Inferior parietal cortex (tissue), 1 donor: Measurements from ENCODE around the gene EXOC8.
"Not testable (repeated sequence)": the region's sequence is repeated elsewhere in the genome, so short reads cannot be mapped to it uniquely, and the experiment has no call there.

ENCODE experiments used
- DNase-seq: peaks from one replicate; pipeline ENCODE4 v3.0.0-alpha.2; 2016; ENCODE audit errors: extremely low spot score

The EXOC8 gene

DNA sequence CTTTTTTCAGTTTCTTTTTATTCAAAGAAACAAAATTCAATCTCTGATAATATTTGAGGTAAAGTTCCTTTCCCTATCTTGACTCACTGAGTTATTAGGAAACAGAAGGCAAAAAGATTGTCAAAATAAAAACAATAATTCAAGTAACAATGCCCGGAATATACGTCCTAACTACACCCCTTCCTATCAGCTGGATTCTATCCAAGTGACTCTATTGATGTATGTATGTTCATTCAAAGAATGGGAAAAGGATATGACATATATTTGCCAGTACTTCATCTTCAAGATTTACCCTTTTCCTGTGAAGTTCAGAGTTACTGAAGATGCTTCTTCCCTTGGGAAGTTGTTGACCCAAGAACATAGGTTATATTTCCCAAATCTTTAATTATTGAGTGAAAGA is 14.2 kb upstream of the EXOC8 start:
- no peak for DNase-seq

DNA sequence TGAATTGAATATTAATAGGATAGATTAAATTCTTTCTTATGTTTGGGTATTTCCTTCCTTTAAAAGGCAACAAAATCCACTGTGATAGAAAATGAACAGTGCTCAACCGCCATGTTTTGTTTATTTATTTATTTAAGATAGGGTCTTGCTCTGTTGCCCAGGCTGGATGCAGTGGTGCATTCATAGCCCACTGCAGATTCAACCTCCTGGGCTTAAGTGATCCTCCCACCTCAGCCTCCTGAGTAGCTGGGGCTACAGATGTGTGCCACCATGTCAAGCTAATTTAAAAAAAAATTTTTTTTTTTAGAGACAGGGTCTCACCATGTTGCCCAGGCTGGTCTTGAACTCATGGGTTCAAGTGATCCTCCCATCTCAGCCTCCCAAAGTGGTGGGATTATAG is 11.2 kb upstream of the EXOC8 start:
- not testable (repeated sequence) for DNase-seq

DNA sequence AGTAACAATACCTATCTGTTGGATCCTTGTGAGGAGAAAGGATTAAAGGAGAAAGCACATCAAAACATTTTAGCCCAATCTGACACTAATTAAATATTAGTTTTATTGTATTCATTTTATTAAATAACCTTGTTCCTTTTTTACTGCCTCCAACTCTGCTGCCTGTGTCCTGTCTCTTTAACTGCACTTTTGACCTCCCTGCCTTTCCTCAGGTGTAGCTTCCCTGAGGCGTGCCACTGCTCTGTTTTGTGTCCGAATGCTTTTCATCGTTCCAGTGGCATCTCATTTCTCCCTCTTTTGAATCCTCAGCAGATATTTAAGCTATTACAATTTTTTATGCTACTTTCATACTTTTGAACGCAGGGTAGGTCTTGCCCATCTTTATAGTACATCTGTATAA is 10.8 kb upstream of the EXOC8 start:
- no peak for DNase-seq

DNA sequence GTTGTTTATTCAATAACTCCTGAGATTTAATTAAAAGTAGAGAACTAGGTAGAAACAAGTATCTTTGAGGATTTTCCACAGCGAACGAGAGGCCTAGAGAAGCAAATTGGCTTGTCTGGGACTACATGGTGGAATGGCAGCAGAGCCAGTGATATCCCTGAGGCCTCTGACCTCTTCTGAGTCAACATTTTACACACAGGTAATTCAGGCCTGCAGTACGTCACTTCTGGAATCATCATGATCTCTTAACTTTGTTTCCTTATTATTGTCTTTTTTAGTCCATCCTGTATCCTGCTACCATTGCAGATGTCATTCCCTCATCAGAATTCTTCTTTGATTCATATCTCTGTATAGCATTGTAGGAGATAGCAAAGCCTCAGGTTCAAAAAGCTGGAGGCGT is 10.3 kb upstream of the EXOC8 start:
- DNase-seq: no peak

DNA sequence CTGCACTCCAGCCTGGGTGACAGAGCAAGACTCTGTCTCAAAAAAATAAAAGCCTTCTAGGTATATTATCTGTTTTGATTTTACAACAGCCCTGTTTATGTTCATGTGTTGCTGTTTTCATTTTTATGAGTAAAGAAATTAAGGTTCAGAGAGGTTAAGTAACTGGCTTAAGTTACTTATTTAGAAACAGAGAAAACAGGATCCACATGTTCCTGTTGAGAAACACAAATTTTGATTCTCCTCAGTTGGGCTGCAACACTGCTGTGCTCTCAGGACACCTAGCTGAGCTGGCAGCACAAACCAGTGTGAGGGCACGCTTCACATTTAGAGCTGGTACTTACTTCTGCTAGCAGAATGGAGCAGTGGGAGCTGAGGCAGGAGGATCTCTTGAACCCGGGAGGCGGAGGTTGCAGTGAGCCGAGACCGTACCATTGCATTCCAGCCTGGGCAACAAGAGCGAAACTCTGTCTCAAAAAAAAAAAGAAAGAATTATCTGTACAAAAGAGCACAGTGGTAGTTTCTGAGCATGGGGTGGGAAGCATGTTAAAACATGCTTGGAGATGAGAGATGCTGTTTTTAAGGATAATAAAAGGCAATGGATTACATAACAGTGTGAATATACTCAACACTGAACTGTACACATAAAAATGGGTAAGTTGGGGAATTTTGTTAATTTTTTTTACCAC is 2.8 kb upstream of the EXOC8 start:
- DNase-seq: no peak

DNA sequence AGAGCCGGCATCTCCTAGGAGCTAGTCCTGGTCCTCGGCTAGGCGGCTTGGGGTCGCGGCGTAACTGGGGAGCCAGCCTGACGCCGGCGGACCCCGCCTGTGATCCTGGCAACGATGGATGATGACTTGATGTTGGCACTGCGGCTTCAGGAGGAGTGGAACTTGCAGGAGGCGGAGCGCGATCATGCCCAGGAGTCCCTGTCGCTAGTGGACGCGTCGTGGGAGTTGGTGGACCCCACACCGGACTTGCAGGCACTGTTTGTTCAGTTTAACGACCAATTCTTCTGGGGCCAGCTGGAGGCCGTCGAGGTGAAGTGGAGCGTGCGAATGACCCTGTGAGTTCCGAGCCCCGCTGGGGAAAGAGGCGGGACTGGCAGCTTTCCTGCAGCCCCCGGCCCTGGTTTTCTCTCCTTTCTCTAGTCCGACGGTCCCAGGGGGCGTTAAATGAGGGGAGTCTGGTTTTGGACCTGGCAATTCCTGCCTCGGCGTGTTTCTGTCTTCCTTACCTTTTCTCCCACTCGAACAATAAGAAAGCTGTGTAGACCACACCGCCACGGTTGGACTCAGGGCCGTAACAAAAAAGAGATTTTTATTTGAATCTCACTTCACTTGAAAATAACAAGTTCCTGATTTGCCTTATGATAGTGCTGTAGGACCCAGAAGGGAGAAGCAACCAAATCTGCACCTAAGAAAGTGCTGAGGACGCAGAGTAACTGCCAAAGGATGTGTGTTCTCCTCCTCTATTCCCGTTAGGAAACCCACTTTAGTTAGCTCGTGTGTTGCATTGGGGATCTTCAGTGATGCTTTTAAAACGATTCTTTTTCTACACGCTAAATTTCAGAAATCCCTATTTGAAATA is 847 bp upstream of the EXOC8 start, which contains the start of gene SPRTN:
Gene SPRTN, plus strand, starts transcription at position 24 of the 859 bp plus-strand sequence. Its CDS starts 91 bp downstream, at position 115.
- DNase-seq: no peak

DNA sequence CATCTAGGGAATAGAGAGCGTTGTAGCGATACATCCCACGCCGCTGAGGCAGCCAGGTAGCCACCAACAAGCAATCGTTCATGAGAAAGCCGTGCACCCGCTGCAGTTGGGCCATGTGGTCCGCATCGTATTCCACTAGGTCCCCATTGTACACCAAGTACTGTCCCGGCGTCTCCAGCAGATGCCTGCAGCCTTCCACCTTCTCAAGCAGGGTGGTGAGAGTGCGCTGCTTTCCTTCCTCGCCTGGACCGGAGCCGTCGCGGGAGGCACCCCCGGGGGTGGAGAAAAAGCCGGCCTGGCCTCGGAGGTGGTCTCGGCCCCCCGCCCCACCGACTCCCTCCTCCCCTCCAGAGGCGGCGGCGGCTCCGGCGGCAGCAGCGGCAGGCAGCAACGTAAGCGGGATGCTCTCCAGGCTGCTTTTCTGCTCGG is 595 bp downstream of the EXOC8 start:
- DNase-seq: no peak

DNA sequence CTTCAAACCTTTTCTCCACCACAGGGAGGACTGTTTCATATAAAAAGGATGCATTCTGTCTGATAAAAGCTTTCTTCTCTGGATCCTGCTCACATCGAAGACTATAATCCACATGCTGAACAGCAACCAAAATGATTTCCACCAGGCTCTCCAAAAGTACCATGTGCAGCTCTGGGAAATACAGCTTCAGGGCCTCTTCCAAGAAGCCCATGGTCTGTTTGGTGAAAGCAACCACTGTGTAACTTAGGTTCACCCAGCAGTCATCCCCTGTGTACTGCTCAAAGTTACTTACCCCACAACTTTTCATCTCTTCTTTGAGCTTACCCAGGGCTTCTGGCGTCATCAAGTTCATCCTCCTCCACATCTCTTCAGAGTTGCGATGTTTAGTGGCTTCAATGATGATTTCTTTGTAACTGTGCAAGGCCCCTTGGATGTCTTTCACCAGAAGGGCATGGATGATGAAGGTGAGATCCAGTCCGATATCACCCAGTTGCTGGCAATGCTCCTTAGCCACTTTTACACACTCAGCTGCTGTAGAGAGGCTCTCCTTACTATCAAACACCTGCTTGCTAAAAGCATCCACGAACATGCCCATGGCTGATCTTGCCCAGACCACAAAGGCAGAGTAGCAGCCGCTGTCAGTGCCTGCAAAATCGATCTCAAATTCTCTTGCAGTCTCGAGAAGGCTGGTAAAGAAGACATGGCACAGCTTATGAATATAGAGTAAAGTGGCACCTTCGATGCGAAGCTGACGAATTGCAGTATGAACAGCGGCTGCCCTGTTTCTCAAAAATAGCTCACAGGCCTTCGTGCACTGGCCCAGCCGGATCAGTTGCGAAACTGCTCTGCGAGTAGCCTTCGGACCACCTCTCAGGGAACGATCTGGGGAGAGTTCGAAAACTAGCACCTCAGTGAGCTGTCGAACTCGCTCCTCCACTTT is 1.7 kb downstream of the EXOC8 start:
- DNase-seq: no peak

DNA sequence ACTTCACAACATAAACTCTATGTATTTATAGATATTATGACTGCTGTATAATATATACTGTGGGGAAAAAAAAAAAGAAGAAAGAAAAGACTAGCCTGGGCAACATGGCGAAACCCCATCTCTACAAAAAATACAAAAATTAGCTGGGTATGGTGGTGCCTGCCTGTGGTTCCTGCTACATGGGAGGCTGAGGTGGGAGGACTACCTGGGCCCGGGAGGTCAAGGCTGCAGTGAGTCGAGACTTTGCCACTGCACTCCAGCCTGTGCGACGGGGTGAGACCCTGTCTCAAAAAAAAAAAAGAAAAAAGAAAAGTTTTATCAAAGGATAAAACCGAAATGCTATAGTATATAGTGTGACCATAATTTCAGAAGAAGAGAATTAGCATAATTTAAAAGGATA is 2.7 kb downstream of the EXOC8 start:
- no peak for DNase-seq

DNA sequence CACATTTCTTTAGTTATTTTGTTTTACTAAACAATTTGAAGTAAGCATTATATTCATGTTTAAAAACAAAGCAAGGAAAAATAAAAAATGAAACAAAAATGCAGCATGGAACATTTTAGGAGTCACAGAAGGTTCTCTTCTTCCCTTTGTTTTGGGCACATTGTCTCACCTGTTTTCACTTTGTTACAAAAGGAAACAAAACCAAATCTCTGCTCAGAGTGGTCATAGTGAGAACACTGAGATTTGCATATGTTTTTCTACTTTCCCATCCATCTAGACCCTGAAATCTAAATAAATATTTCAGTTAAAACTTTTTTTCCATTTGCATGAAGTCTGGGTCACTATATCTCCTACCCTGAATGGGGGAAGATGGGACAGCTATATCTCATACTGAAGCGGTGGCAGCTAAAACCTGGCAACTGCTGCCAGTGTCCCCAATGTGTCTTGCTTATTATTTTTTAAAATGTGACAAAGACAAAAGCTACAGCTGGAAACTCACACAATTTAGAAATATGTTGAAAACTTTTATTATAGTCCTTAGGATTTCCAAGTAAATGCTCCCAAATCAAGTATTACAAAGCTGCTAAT is 3.5 kb downstream of the EXOC8 start:
- DNase-seq: no peak

DNA sequence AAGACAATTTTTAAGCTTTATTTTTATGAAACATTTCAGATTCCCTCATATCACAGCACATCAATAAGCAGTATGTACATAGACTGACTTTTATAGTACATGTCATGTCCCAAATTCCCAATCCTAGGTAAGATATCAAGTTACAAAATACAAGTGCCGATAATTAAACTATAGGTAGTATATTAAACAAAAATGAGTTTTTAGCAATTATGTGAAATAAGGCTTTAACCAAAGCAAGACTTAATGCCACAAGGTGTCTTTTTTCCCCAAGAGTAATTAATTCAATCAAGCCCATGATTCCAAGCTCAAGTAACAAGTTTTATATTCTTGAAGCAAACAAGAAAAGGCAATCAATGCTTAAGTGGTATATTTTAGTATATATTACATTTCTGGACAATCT is 4.9 kb downstream of the EXOC8 start:
- DNase-seq: no peak

DNA sequence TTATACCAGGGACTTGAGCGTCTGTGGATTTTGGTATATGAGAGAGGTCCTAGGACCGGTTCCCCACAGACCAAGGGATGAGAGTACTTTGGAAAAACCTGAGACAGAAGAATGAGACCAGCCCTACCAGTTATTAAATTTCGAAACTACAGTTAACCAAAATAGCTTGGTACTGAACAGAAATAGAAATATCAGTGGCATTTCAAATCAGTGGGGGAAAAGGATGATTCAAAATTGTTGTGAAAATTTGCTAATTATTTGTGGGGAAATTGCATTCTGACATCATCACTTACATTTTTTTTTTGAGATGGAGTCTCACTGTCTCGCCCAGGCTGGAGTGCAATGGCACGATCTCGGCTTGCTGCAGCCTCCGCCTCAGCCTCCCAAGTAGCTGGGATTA is 8.2 kb downstream of the EXOC8 start:
- no peak for DNase-seq

DNA sequence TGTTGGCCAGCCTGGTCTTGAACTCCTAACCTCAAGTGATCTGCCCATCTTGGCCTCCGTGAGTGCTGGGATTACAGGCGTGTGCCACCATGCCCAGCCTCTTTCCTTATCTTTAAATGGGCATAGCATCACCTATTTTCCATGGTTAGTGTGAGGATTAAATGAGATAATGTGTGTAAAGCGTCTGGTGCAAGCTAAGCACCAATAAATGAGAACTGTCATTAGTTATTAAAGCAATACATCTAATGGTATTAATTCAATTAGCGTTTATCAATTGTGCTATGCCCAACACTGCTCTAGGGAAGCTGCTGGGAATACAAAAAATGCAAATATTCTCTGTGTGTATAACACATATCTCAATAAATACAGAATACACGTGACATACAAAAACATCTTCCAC is 10.0 kb downstream of the EXOC8 start:
- no peak for DNase-seq

DNA sequence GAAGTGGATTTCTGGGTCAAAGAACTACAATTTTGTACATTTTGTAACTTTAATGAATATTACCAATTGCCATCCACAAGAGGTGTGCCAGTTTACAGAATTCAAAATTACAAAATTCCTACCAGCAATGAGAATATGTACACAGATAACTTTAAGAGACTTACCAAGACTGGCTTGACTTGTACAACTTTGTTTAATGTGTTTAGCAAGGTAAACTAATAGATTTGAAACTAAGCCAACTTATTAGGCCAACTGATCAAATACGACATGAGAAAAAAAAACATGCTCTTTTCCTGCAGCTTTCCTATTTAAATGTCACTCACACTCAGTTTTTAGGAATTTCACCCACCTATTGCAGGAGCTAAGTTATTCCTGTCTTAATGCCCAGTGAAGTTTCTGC is 11.4 kb downstream of the EXOC8 start:
- no peak for DNase-seq

DNA sequence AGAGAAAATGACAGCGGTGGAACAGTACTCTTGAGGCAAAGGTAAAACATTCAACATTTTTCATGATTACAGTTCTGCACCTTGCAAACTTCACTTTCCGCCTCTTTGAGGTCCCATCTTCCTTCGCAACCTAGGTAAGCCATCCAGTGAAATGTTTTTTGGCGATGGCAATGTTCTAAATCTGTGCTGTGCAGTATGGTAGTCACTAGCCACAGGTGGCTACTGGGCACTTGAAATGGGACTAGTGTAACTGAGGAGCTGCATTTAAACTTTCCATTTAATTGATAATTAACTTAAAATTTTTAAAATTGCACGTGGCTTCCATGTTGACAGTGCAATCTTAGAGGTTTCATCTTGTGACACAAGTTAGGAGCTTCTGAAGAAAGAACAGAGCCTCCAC is 13.0 kb downstream of the EXOC8 start:
- DNase-seq: no peak

DNA sequence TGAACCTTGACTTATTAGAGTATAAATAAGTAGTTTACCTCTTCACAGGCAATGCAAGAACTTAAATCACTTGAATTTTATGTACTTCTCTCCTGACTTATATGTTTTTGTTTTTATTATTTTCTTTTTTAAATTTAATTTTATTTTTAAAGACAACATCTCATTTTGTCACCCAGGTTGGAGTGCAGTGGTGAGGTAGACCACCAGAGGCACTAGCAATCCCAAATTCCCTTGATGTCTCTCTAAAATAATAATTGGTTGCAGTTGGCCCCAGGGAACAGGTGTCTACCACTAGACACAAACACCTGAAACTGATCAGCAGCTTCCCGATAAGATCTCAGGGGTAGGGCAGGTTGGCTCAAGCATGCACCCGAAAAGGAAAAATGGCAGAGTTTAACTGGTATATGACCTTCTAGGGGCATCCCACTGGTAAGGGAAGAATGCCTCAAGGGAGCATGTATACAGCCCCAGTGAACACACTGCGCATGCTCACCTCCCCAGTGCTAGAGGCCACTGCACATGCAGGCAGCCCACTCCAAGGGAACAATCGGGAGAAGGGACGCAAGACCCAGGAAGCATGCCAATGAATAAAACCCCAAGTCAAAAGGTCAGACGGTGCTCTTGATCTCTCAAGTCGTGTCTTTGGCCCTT is 14.6 kb downstream of the EXOC8 start:
- no peak for DNase-seq

DNA sequence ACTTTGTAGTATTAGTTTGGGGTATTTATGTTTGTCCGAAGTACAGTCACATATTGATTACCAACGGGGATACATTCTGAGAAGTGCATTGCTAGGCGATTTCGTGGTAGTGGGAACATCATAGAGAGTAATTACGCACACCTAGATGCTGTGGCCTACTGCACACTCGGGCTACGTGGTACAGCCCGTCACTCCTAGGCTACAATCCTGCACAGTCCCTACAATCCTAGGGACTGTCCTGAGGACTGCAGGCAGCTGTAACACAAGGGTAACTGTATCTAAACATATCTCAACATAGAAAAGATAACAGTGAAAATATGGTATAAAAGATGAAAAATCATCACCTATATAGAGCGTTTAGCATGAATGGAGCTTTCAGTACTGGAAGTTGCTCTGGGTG is 18.6 kb downstream of the EXOC8 start:
- no peak for DNase-seq

DNA sequence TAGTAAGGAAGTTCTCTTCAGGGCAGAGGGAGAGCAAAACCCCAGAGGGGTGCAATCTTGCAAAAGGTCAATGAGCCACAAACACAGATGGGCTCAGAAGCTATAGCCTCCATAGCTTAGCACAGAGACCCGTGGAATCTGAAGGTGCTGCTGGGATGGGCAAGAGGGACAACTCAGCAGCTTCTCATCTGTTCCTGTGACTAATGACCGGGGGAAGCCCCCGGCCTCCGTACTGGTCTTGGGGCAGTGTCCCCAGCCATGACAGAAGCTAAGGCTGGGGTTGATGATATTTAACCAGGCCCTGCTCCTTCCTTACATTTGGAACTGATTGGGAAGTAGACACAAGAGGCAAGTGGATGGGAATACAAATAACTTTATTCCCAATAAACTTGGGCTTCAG is 19.1 kb downstream of the EXOC8 start:
- no peak for DNase-seq

DNA sequence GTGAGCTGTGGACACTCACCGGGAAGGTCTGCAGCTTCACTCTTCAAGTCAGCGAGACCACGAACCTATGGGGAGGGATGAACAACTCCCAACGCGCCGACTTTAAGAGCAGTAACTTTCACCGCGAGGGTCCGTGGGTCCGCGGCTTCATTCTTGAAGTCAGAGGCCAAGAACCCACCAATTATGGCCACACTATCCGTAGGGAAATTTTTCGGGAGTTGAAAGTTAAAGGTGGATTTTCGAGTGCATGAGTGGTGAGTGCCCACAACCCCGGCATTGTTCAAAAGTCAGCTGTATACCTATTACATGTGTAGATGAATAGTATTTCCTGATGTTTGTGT is 19.7 kb downstream of the EXOC8 start:
- DNase-seq: no peak

DNA sequence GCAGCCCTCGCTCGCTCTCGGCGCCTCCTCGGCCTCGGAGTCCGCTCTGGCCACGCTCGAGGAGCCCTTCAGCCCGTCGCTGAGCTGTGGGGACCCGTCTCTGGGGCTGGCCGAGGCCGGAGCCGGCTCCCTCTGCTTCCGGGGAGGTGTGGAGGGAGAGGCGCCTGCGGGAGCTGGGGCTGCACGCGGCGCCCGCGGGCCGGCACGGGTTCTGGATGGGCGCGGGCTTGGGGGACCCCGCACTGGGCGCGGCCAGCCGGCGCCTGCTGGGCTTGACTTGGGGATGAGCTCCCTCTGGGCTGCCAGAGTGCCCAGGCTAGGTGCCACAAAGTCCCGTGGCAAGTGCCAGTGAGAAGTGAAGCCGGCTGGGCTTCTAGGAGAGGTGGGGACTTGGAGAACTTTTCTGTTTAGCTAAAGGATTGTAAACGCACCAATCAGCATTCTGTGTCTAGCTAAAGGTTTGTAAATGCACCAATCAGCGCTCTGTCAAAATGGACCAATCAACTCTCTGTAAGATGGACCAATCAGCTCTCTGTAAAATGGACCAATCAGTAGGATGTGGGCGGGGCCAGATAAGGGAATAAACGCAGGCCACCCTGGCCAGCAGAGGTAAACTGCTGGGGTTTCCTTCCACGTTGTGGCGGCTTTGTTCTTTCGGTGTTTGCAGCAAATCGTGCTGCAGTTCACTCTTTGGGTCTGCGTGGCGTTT is 20.2 kb downstream of the EXOC8 start:
- no peak for DNase-seq

DNA sequence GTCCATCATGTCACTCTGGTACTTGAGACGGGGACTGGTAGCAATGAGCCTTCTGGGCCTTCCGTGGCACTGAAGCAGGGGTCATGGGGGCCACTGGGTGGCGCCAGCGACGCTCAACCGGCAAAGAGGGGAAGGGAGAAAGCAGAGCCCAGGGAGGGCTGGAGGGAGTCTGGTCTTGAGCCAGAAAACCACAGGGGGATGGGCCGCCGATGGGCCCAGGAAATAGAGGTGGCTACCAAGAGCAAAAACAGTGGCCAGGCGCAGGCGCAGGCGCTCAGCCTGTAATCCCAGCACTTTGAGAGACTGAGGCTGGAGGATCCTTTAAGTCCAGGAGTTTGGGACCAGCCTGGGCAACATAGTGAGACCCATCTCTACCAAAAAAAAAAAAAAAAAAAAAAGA is 21.8 kb downstream of the EXOC8 start:
- DNase-seq: no peak
